ENCODE data around the gene TMEM163.
"Not testable (repeated sequence)": the region's sequence is repeated elsewhere in the genome, so short reads cannot be mapped to it uniquely, and the experiment has no call there.

TMEM163 gene

DNA sequence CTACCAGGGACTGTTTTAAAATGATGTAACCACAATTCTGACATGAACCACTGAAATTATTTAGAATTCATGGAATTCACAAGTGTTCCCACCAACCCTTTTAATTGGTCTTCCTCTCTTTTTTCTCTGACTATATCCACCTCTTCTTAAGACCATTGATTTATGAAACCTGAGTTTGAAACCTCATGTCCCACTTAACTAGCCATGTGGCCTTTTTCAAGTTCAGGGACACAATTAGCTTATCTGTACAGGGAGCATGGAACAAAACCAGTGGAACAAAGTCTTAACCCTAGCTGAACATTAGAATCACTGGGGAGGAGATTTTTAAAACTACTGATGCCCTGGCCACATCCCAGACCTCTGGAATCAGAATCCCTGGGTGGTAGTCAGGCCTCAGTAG is 41.6 kb upstream of the TMEM163 start:
- H3K4me3 ChIP-seq (ENCODE audit: low read depth, low read length) = no peak overlapping the region
- no peak for DNase-seq (ENCODE audit: low read depth)
- no peak for TF ChIP-seq CTCF (conservative IDR thresholded peaks at IDR 0.05; ENCODE audit: low read depth, low read length)

DNA sequence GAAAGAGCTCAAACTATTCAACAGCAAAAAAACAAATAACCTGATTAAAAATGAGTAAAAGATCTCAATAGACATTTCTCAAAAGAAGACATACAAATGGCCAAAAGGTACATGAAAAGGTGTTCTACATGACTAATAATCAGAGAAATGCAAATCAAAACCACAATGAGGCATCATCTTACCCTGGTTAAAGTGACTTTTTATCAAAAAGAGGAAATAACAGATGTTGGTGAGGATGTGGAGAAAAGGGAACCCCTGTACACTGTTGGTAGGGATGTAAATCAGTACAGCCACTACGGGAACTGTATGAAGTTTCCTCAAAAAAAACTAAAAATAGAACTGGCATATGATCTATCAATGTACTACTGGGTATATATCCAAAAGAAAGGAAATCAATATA is 39.8 kb upstream of the TMEM163 start:
- DNase-seq (ENCODE audit: low read depth) = no peak
- no peak for TF ChIP-seq CTCF (conservative IDR thresholded peaks at IDR 0.05; ENCODE audit: low read depth, low read length)
- no peak overlapping the region for H3K4me3 ChIP-seq (ENCODE audit: low read depth, low read length)

DNA sequence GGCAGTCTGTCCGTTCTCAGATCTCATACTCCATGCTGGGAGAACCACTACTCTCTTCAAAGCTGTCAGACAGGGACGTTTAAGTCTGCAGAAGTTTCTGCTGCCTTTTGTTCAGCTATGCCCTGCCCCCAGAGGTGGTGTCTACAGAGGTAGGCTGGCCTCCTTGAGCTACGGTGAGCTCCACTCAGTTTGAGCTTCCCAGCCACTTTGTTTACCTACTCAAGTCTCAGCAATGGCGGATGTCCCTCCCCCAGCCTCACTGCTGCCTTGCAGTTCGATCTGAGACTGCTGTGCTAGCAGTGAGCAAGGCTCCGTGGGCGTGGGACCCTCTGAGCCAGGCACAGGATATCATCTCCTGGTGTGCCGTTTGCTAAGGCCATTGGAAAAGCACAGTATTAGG is 33.2 kb upstream of the TMEM163 start:
- not testable (repeated sequence) for H3K4me3 ChIP-seq (ENCODE audit: low read depth, low read length); DNase-seq (ENCODE audit: low read depth)

DNA sequence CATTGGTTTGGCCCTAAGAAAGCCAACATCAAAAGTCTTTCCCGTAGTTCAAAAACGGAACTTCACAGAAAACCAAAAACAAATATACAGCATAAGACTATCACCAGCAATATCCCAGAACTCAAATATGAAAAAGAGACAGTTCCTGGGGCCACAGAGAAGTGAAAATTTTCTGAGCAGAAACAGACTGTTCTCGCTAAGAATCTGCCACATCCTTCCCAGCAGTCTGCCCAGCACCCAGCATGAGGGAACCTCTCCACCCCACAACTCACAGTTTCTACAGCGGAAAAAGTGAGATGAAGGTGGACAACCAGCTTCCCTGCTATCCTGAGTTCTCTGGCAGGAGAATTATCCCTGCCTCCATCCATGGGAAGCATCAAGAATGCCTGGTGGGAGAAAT is 26.7 kb upstream of the TMEM163 start:
- no peak for TF ChIP-seq CTCF (conservative IDR thresholded peaks at IDR 0.05; ENCODE audit: low read depth, low read length)
- H3K4me3 ChIP-seq (ENCODE audit: low read depth, low read length) = no peak overlapping the region
- no peak for DNase-seq (ENCODE audit: low read depth)

- TF ChIP-seq CTCF (conservative IDR thresholded peaks at IDR 0.05; ENCODE audit: low read depth, low read length) = no peak
- no peak overlapping the region for H3K4me3 ChIP-seq (ENCODE audit: low read depth, low read length)
- no peak for DNase-seq (ENCODE audit: low read depth)
Measured at GRCh38 chr2:134745023-134745422, 26.2 kb upstream of the TMEM163 start.

DNA sequence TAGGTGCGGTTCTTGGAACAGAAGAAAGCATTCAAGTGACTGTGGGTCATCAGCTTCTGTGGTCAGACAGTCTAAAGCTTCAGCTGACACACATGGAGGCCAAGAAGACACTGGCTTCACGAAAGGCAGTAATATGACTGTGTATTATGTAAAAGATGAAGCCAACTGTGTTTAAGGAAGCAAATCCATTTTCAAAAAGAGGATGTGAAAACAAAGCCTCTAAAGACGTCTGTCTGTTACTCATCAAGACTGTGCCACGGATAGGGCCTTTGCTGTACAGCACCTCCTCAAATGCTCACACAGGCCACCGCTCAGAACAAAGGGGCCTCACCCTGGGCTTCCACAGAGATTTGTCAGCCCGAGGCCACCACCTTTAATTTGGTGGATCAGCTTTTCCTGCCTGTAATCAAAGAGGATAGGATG is 21.1 kb upstream of the TMEM163 start:
- no peak for TF ChIP-seq CTCF (conservative IDR thresholded peaks at IDR 0.05; ENCODE audit: low read depth, low read length)
- H3K4me3 ChIP-seq (ENCODE audit: low read depth, low read length) = no peak overlapping the region
- no peak for DNase-seq (ENCODE audit: low read depth)

GRCh38 chr2:134739236-134739878 is 20.6 kb upstream of the TMEM163 start:
- DNase-seq (ENCODE audit: low read depth) = no peak
- no peak for TF ChIP-seq CTCF (conservative IDR thresholded peaks at IDR 0.05; ENCODE audit: low read depth, low read length)
- no peak overlapping the region for H3K4me3 ChIP-seq (ENCODE audit: low read depth, low read length)
